HEK293 (cell line): Measurements from ENCODE around the gene CCL8.

ENCODE experiments used
- BCL11A ChIP-seq: fragments of 450-650 bp; formaldehyde crosslinking; IDR thresholded peaks from 2 replicates; pipeline ENCODE4 v1.5.1; 2016; ENCODE audit warnings: low read depth, missing biosample characterization, missing genetic modification characterization
- KLF1 ChIP-seq: fragments of 450-650 bp; formaldehyde crosslinking; IDR thresholded peaks from 2 replicates; pipeline ENCODE4 v1.5.1; 2016; ENCODE audit warnings: missing biosample characterization, missing genetic modification characterization
- ZNF114 ChIP-seq: fragments of 450-650 bp; formaldehyde crosslinking; IDR thresholded peaks from 2 replicates; pipeline ENCODE4 v1.5.0; 2017; ENCODE audit warnings: missing biosample characterization, missing genetic modification characterization
- ZNF140 ChIP-seq: fragments of 450-650 bp; formaldehyde crosslinking; IDR thresholded peaks from 2 replicates; pipeline ENCODE4 v1.5.1; 2016; ENCODE audit warnings: missing biosample characterization, missing genetic modification characterization
- ZNF274 ChIP-seq, 2 experiments: fragments of 200-500 bp in 1 of 2; fragments of 450-650 bp in 1 of 2; sonication (Bioruptor generic) in 1 of 2; formaldehyde crosslinking in 1 of 2; IDR thresholded peaks; 2 replicates each; pipeline versions ENCODE4 v1.5.1 to v1.6.1; 2014 to 2016; ENCODE audit warnings: borderline replicate concordance in 1 of 2, inconsistent platforms in 1 of 2, low read length in 1 of 2, missing biosample characterization in 1 of 2, missing genetic modification characterization in 1 of 2
- ZNF548 ChIP-seq: fragments of 450-650 bp; formaldehyde crosslinking; IDR thresholded peaks from 2 replicates; pipeline ENCODE4 v1.5.1; 2016; ENCODE audit warnings: missing biosample characterization, missing genetic modification characterization
- ZNF629 ChIP-seq: fragments of 450-650 bp; formaldehyde crosslinking; IDR thresholded peaks from 2 replicates; pipeline ENCODE4 v1.5.1; 2017; ENCODE audit warnings: missing biosample characterization, missing genetic modification characterization
- ZNF747 ChIP-seq: fragments of 450-650 bp; formaldehyde crosslinking; IDR thresholded peaks from 2 replicates; pipeline ENCODE4 v1.5.1; 2016; ENCODE audit warnings: missing biosample characterization, missing genetic modification characterization
- ZNF768 ChIP-seq: fragments of 450-650 bp; formaldehyde crosslinking; IDR thresholded peaks from 2 replicates; pipeline ENCODE4 v1.5.1; 2018; ENCODE audit warnings: missing biosample characterization, mild to moderate bottlenecking, missing genetic modification characterization
- TF ChIP-seq, protein P1 (sequence below): fragments of 450-650 bp; formaldehyde crosslinking; IDR thresholded peaks from 2 replicates; pipeline ENCODE4 v1.5.1; 2016; ENCODE audit warnings: missing biosample characterization, missing genetic modification characterization
- TF ChIP-seq, protein P2 (sequence below): fragments of 450-650 bp; formaldehyde crosslinking; IDR thresholded peaks from 2 replicates; pipeline ENCODE4 v1.5.1; 2016; ENCODE audit warnings: missing biosample characterization, missing genetic modification characterization

DNA sequence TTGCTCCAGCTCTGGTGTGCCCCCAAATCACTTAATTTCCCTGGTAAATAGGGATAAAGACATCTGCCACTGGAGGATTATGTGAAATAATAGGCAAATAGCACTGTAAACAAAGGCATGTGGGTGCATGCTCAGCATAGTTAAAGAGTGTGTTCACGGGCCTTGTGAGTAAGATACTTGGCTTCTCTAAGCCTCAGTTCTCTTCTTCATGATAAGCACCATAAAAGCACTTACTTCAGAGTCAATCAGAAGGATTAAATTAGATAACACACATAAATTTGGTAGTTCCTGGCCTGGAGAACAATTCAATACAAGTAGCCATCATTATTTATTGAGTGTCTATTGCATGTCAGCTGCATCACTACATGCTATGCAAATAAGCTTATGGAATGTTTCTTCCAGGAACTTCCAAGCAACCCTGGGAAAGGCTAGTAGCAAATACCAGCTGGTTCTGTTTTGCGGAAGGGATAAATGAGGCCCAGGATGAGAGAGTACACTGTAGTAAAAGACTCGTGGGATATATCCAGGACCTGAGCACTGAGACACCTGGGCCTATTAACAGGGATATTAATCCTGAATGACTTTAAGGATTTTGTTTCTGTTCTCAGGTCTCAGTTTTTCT lies 19.2 kb upstream of the CCL8 start:
- TF ChIP-seq ZNF274 (IDR thresholded peaks at IDR 0.05; ENCODE audit: low read length): no peak
- no peak for TF ChIP-seq ZNF274 (tag by site-specific recombination; IDR thresholded peaks at IDR 0.05; ENCODE audit: borderline replicate concordance)
- TF ChIP-seq BCL11A (tag by site-specific recombination): no peak
- TF ChIP-seq ZNF629 (tag by site-specific recombination): no peak
- TF ChIP-seq ZNF114 (tag by site-specific recombination): no peak
- TF ChIP-seq, protein P1, sequence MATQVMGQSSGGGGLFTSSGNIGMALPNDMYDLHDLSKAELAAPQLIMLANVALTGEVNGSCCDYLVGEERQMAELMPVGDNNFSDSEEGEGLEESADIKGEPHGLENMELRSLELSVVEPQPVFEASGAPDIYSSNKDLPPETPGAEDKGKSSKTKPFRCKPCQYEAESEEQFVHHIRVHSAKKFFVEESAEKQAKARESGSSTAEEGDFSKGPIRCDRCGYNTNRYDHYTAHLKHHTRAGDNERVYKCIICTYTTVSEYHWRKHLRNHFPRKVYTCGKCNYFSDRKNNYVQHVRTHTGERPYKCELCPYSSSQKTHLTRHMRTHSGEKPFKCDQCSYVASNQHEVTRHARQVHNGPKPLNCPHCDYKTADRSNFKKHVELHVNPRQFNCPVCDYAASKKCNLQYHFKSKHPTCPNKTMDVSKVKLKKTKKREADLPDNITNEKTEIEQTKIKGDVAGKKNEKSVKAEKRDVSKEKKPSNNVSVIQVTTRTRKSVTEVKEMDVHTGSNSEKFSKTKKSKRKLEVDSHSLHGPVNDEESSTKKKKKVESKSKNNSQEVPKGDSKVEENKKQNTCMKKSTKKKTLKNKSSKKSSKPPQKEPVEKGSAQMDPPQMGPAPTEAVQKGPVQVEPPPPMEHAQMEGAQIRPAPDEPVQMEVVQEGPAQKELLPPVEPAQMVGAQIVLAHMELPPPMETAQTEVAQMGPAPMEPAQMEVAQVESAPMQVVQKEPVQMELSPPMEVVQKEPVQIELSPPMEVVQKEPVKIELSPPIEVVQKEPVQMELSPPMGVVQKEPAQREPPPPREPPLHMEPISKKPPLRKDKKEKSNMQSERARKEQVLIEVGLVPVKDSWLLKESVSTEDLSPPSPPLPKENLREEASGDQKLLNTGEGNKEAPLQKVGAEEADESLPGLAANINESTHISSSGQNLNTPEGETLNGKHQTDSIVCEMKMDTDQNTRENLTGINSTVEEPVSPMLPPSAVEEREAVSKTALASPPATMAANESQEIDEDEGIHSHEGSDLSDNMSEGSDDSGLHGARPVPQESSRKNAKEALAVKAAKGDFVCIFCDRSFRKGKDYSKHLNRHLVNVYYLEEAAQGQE: no peak
- TF ChIP-seq ZNF140 (tag by site-specific recombination): no peak
- TF ChIP-seq ZNF747 (tag by site-specific recombination): no peak
- TF ChIP-seq, protein P2, sequence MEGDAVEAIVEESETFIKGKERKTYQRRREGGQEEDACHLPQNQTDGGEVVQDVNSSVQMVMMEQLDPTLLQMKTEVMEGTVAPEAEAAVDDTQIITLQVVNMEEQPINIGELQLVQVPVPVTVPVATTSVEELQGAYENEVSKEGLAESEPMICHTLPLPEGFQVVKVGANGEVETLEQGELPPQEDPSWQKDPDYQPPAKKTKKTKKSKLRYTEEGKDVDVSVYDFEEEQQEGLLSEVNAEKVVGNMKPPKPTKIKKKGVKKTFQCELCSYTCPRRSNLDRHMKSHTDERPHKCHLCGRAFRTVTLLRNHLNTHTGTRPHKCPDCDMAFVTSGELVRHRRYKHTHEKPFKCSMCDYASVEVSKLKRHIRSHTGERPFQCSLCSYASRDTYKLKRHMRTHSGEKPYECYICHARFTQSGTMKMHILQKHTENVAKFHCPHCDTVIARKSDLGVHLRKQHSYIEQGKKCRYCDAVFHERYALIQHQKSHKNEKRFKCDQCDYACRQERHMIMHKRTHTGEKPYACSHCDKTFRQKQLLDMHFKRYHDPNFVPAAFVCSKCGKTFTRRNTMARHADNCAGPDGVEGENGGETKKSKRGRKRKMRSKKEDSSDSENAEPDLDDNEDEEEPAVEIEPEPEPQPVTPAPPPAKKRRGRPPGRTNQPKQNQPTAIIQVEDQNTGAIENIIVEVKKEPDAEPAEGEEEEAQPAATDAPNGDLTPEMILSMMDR (tag by site-specific recombination): no peak
- TF ChIP-seq KLF1 (tag by site-specific recombination): no peak
- TF ChIP-seq ZNF548 (tag by site-specific recombination): no peak
- TF ChIP-seq ZNF768 (tag by site-specific recombination): no peak
